ENCODE results near the gene HHIP.

GRCh38 chr4:144648042-144648441 lies 2.1 kb downstream of the HHIP start:
- TF ChIP-seq CTCF (IDR thresholded peaks at IDR 0.05 in 4 of 5, conservative IDR thresholded peaks at IDR 0.05 in 1 of 5) (no peak), POLR2A (IDR thresholded peaks at IDR 0.05) (no peak)
